ENCODE results near the gene SEZ6.

SEZ6 gene

DNA sequence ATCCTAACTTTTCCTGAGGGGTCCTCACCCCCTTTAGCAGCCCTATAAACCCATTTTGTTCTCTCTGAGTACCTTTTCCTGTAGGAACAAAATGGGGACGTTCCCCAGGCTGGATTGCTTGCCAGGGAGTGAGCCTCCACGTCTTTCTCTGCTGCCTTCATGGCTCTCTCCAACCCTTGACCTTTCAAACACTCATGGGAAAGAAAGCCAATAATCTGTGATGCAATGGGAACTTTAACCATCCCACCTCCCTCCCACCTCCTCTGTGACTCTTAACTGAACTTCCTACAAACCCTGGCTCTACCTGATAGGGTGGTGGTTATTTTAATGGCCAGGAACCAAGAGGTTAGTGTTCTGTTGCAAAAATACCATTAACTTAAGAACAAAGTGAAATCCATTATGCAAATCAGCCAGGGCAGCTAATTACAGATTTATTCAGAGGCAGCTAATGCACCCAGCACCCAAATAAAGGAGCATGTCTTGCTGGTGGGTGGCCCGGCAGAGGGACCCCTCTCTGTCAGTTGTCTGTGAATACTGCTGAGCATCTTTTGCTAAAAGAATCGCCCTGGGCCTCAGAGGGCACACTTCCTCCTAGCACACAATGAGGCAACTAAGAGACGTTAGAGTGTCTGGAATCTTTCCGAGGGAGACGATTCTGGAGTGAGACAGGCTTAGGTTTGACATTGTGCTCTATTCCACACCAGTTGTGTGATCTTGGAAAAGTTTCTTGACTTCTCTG is 40.1 kb upstream of the SEZ6 start:
- no peaks in the 10 kb centered on the region for H3K27me3 ChIP-seq (replicated peaks; ENCODE audit: control insufficient read depth, insufficient read depth, low read length, poor library complexity, severe bottlenecking)
- H3K4me3 ChIP-seq (ENCODE audit: insufficient read depth, low read depth, low read length, poor library complexity, severe bottlenecking), result no peak overlapping the region
- DNase-seq, result no peak
- H3K4me1 ChIP-seq (ENCODE audit: control insufficient read depth, insufficient read depth, low read length, poor library complexity, severe bottlenecking), result no peaks in the 10 kb centered on the region
- no peaks in the 10 kb centered on the region for H3K36me3 ChIP-seq (ENCODE audit: control insufficient read depth, insufficient read depth, low read length)
- H3K9me3 ChIP-seq (ENCODE audit: control insufficient read depth, low read length), result no peaks in the 10 kb centered on the region
- H3K27ac ChIP-seq (ENCODE audit: insufficient read depth, low read length, poor library complexity, severe bottlenecking), result no peak overlapping the region

DNA sequence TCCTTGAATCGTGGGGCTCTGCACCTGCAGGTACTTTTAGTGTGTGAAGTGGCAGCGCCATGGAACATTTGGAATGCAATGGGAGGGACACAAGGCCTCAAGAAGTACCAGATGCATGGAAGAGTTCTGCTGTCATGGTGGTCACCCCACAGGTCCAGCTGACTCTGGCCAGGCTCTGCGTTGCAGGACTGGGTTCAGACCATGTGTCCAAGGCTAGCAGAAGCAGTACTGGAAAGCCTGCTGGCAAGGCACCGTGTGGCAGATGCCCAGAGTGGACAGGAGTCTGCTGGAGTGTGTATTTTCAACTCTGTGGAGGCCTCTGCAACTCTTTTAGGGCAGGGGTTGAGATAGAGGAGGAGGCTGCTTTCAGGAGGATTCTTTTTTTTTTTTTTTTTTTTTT is 39.2 kb upstream of the SEZ6 start:
- no peak overlapping the region for H3K4me3 ChIP-seq (ENCODE audit: insufficient read depth, low read depth, low read length, poor library complexity, severe bottlenecking)
- no peak overlapping the region for H3K27ac ChIP-seq (ENCODE audit: insufficient read depth, low read length, poor library complexity, severe bottlenecking)
- H3K36me3 ChIP-seq (ENCODE audit: control insufficient read depth, insufficient read depth, low read length), result no peaks in the 10 kb centered on the region
- no peak for DNase-seq
- H3K9me3 ChIP-seq (ENCODE audit: control insufficient read depth, low read length), result no peaks in the 10 kb centered on the region
- no peaks in the 10 kb centered on the region for H3K27me3 ChIP-seq (replicated peaks; ENCODE audit: control insufficient read depth, insufficient read depth, low read length, poor library complexity, severe bottlenecking)
- no peaks in the 10 kb centered on the region for H3K4me1 ChIP-seq (ENCODE audit: control insufficient read depth, insufficient read depth, low read length, poor library complexity, severe bottlenecking)

DNA sequence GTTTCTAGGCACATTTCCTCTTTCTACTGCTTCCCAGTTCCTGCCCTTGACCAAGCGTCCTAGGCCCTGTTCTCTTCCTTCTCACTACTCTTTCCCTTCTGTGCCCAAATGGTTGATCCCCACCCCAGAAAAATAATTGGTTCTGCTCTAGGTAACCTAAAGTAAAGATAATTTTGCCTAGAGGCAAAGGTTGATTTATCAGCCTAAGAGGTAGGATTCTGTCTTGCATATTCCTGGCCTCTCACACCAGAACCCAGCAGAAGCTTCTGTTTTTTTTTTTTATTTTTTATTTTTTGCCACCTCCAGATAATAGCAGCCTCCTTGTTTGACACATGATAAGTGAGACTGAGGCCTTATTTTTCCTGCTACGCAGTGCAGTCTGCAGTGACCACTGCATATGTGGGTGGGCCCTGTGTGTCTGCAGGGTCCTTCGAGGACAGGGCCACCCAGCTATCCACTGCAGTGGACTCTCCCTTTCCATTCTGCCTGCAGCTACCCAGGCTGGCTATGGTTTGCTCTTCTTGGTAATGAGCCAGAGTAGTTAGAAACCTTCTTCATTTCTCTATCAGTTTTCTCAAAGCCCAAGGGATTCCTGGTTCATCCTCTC is 37.8 kb upstream of the SEZ6 start:
- H3K4me3 ChIP-seq (ENCODE audit: insufficient read depth, low read depth, low read length, poor library complexity, severe bottlenecking), result no peak overlapping the region
- no peaks in the 10 kb centered on the region for H3K27me3 ChIP-seq (replicated peaks; ENCODE audit: control insufficient read depth, insufficient read depth, low read length, poor library complexity, severe bottlenecking)
- H3K9me3 ChIP-seq (ENCODE audit: control insufficient read depth, low read length), result no peaks in the 10 kb centered on the region
- DNase-seq, result no peak
- H3K27ac ChIP-seq (ENCODE audit: insufficient read depth, low read length, poor library complexity, severe bottlenecking), result no peak overlapping the region
- no peaks in the 10 kb centered on the region for H3K36me3 ChIP-seq (ENCODE audit: control insufficient read depth, insufficient read depth, low read length)
- no peaks in the 10 kb centered on the region for H3K4me1 ChIP-seq (ENCODE audit: control insufficient read depth, insufficient read depth, low read length, poor library complexity, severe bottlenecking)

DNA sequence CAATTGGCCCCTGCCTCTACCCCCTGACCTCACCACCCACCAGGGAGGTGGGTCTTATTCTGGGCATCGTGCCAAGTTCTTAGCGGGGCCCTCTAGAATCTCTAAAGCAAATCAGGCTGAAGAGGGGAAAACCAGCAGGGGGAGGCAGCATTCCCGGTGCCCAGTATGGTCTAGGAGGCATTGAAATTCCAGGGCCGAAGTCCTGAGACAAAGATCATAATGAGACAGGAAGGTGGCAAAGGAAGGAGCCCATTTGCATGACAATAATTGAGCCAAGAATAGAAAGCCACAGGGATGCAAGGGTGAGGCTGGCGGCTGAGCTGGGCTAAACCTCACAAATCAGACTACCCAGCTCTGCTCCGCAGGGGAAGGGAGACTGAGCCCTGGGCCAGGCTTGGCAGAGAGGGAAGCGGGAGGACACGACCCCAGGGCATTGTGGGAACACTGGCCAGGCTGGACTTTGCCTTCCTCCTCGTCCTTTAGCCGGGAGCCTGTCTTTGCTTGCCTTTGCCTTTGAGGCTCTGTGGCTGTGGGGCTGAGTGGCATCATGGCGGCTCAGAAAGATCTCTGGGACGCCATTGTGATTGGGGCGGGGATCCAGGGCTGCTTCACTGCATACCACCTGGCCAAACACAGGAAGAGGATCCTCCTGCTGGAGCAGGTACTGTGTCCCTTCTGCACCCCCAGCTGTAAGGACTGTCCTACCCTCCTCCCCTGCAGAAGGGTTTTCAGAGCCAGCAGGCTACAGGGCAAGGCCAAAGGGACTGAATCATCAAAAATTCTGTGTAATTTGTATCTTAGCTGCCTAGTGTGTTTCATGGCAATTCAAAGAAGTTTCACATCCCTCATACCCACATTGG is 37.1 kb upstream of the SEZ6 start, which contains the start of gene PIPOX:
Gene PIPOX, plus strand, starts transcription at position 463 of the 860 bp plus-strand sequence. Its CDS starts 85 bp downstream, at position 548.
- no peak for DNase-seq
- no peak within 1 kb of the TSS for H3K27ac ChIP-seq (ENCODE audit: insufficient read depth, low read length, poor library complexity, severe bottlenecking)

DNA sequence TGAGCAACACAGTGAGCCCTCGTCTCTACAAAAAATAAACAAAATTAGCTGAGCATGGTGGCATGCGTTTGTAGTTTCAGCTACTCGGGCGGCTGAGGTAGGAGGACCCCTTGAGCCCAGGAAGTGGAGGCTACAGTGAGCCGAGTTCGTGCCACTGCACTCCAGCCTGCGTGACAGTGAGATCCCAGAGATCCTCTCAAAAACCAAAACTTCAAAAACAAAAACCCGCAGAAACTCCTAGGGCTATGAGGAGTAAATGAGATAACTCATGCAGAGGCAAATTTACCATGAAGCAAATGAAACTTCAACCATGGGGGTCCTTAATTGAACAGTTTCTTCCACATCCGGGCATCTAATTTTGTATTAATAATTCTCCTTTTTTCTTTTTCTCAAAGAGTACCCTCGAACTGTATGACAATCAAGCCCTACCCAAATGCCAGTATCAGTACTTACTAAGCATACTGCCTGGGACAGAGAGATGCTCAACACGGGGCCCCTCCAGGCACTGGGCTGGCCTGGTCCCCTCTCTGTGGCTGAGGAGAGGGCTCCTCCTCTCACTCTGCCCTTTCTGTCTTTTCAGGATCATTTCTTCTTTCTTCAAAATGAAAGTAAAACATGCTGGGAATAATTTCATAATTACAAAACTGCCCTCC is 36.3 kb upstream of the SEZ6 start:
- H3K36me3 ChIP-seq (ENCODE audit: control insufficient read depth, insufficient read depth, low read length), result no peaks in the 10 kb centered on the region
- no peak overlapping the region for H3K4me3 ChIP-seq (ENCODE audit: insufficient read depth, low read depth, low read length, poor library complexity, severe bottlenecking)
- H3K4me1 ChIP-seq (ENCODE audit: control insufficient read depth, insufficient read depth, low read length, poor library complexity, severe bottlenecking), result no peaks in the 10 kb centered on the region
- no peak for DNase-seq
- no peaks in the 10 kb centered on the region for H3K27me3 ChIP-seq (replicated peaks; ENCODE audit: control insufficient read depth, insufficient read depth, low read length, poor library complexity, severe bottlenecking)
- H3K27ac ChIP-seq (ENCODE audit: insufficient read depth, low read length, poor library complexity, severe bottlenecking), result no peak overlapping the region
- no peaks in the 10 kb centered on the region for H3K9me3 ChIP-seq (ENCODE audit: control insufficient read depth, low read length)

More for the DNA sequence above, 37.1 kb upstream of the SEZ6 start, which contains the start of gene PIPOX:
- Histone ChIP-seq H3K9me3 (ENCODE audit: control insufficient read depth, low read length) (no peaks in the 10 kb centered on the region), H3K4me1 (ENCODE audit: control insufficient read depth, insufficient read depth, low read length, poor library complexity, severe bottlenecking) (no peaks in the 10 kb centered on the region), H3K36me3 (ENCODE audit: control insufficient read depth, insufficient read depth, low read length) (no peaks in the 10 kb centered on the region), H3K4me3 (ENCODE audit: insufficient read depth, low read depth, low read length, poor library complexity, severe bottlenecking) (no peak within 1 kb of the TSS), H3K27me3 (replicated peaks; ENCODE audit: control insufficient read depth, insufficient read depth, low read length, poor library complexity, severe bottlenecking) (no peaks in the 10 kb centered on the region)

DNA sequence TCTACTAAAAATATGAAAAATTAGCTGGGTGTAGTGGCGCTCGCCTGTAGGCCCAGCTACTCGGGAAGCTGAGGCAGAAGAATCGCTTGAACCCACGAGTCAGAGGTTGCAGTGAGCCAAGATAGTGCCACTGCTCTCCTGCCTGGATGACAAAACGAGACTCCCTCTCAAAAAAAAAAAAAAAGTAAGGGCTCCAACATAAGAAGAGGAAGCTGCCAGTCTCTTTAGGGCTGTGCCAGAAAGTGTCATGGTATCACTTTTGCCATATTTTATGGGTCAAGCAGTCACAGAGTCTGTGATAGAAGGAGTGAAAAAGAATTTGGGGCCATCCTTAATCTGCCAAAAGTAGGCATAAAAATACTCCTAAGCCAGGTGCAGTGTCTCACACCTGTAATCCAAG is 35.7 kb upstream of the SEZ6 start:
- DNase-seq, result no peak
- Histone ChIP-seq H3K4me1 (ENCODE audit: control insufficient read depth, insufficient read depth, low read length, poor library complexity, severe bottlenecking) (no peaks in the 10 kb centered on the region), H3K27ac (ENCODE audit: insufficient read depth, low read length, poor library complexity, severe bottlenecking) (no peak overlapping the region), H3K4me3 (ENCODE audit: insufficient read depth, low read depth, low read length, poor library complexity, severe bottlenecking) (no peak overlapping the region), H3K27me3 (replicated peaks; ENCODE audit: control insufficient read depth, insufficient read depth, low read length, poor library complexity, severe bottlenecking) (no peaks in the 10 kb centered on the region), H3K9me3 (ENCODE audit: control insufficient read depth, low read length) (no peaks in the 10 kb centered on the region), H3K36me3 (ENCODE audit: control insufficient read depth, insufficient read depth, low read length) (no peaks in the 10 kb centered on the region)

DNA sequence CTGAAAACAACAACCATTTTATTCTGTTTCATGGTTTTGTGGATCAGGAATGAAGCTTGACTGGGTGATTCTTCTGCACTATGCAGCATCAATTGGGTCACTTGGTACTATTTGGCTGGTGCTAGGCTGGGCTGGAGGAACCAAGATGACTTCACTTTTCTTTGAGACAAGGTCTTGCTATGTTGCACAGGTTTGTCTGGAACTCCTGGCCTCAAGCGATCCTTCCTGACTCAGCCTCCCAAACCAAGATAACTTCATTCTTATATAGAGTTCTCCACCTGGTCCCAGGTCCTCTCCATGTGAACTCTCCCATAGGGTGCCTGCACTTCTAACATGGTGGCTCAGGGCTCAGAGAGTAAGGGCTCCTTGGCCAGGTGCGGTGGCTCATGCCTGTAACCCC is 35.3 kb upstream of the SEZ6 start:
- Histone ChIP-seq H3K36me3 (ENCODE audit: control insufficient read depth, insufficient read depth, low read length) (no peaks in the 10 kb centered on the region), H3K4me1 (ENCODE audit: control insufficient read depth, insufficient read depth, low read length, poor library complexity, severe bottlenecking) (no peaks in the 10 kb centered on the region), H3K9me3 (ENCODE audit: control insufficient read depth, low read length) (no peaks in the 10 kb centered on the region), H3K27ac (ENCODE audit: insufficient read depth, low read length, poor library complexity, severe bottlenecking) (no peak overlapping the region), H3K4me3 (ENCODE audit: insufficient read depth, low read depth, low read length, poor library complexity, severe bottlenecking) (no peak overlapping the region), H3K27me3 (replicated peaks; ENCODE audit: control insufficient read depth, insufficient read depth, low read length, poor library complexity, severe bottlenecking) (no peaks in the 10 kb centered on the region)
- DNase-seq, result no peak

DNA sequence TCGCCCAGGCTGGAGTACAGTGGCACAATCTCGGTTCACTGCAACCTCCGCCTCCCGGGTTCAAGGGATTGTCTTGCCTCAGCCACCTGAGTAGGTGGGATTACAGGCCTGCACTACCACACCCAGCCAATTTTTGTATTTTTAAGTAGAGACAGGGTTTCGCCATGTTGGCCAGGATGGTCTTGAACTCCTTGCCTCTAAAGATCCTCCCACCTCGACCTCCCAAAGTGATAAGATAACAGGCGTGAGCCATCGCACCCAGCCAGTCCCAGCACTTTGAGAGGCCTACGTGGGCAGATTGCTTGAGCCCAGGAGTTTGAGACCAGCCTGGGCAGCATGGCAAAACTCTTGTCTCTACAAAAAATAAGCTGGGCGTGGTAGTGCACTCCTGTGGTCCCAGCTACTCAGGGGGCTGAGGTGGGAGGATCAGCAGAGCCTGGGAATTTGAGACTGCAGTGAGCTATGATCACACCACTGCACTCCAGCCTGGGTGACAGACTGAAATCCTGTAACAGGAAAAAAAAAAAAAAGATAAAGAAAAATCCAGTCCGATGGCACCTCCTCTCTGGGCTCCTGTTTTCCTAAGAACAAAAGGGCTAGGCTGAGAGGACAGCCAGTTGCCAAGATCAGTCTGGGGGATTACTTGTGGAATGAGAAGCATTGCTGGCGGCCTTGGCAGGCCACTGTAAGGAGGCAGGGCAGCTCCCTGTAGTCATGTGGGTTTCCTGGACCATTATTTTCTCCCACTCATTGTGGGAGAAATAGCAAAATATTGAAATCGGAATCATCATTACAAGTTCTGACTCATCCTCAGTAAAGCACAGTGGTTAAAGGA is 34.1 kb upstream of the SEZ6 start:
- Histone ChIP-seq H3K27ac (ENCODE audit: insufficient read depth, low read length, poor library complexity, severe bottlenecking) (no peak overlapping the region), H3K36me3 (ENCODE audit: control insufficient read depth, insufficient read depth, low read length) (no peaks in the 10 kb centered on the region), H3K9me3 (ENCODE audit: control insufficient read depth, low read length) (no peaks in the 10 kb centered on the region), H3K27me3 (replicated peaks; ENCODE audit: control insufficient read depth, insufficient read depth, low read length, poor library complexity, severe bottlenecking) (no peaks in the 10 kb centered on the region), H3K4me3 (ENCODE audit: insufficient read depth, low read depth, low read length, poor library complexity, severe bottlenecking) (no peak overlapping the region), H3K4me1 (ENCODE audit: control insufficient read depth, insufficient read depth, low read length, poor library complexity, severe bottlenecking) (no peaks in the 10 kb centered on the region)
- DNase-seq, result no peak

DNA sequence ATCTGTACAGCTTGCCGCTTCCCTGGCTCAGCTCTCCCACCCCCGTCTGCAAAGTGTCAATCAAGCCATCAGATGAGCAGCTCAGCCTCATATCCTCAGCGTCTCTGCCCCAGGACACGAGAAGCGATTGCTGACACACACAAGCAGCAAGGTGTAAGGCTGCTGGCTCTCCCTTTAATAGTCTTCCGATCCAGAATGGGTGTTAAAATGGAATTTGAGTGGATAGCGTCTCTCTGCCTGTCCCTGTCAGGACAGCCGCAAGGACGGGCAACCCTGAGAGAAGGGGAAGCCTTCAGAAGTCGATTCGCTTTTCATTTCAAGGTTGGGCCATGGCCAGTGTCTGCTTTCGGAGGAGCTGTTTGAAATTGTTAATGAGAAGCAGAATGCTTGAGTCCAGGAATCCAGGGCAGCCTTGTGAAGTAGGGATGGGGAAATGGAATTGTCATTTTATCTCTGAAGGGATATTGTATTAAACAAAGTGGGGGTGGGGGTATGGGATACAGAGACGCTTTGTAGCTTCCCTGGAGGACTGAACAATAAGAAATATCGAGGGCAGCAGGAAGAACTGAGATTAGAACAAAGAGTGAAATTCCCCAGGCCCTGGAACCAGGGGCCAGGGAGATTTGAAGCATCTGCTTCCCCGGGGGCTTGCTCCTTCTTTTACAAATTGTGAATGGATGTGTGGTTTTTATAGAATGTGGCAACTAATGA is 32.4 kb upstream of the SEZ6 start:
- no peak for DNase-seq
- H3K4me1 ChIP-seq (ENCODE audit: control insufficient read depth, insufficient read depth, low read length, poor library complexity, severe bottlenecking), result no peaks in the 10 kb centered on the region
- H3K36me3 ChIP-seq (ENCODE audit: control insufficient read depth, insufficient read depth, low read length), result no peaks in the 10 kb centered on the region
- H3K27ac ChIP-seq (ENCODE audit: insufficient read depth, low read length, poor library complexity, severe bottlenecking), result no peak overlapping the region
- H3K27me3 ChIP-seq (replicated peaks; ENCODE audit: control insufficient read depth, insufficient read depth, low read length, poor library complexity, severe bottlenecking), result no peaks in the 10 kb centered on the region
- no peak overlapping the region for H3K4me3 ChIP-seq (ENCODE audit: insufficient read depth, low read depth, low read length, poor library complexity, severe bottlenecking)
- H3K9me3 ChIP-seq (ENCODE audit: control insufficient read depth, low read length), result no peaks in the 10 kb centered on the region

Data from effector memory CD4-positive, alpha-beta T cell (primary cell).